ENCODE results near the gene COPG2. TPM values are rescaled to one million over a fixed set of nuclear protein-coding genes. Genes with fewer than 3 reads are reported as not detected.

The COPG2 gene
- total RNA-seq, 1 donor from 2014 or later: 20.6 TPM

- no peaks in the 10 kb centered on the region for H3K36me3 Mint-ChIP-seq (ENCODE audit: low read depth, unreplicated experiment)
- H3K9ac ChIP-seq (ENCODE audit: low read length): no peak overlapping the region
- FAIRE-seq: no peak
Measured at GRCh38 chr7:130673066-130673465, 4.5 kb upstream of the COPG2 start.

GRCh38 chr7:130672146-130672545, 3.6 kb upstream of the COPG2 start:
- Histone ChIP-seq H3K27ac (ENCODE audit: low read depth, low read length) (no peak overlapping the region), H3K4me2 (ENCODE audit: low read length) (no peak overlapping the region), H4K20me1 (ENCODE audit: insufficient read depth, low read length) (no peaks in the 10 kb centered on the region), H3K27me3 (ENCODE audit: insufficient read depth, low read length) (no peaks in the 10 kb centered on the region), H3K79me2 (ENCODE audit: insufficient read depth, low read length) (no peaks in the 10 kb centered on the region), H3K9me3 (ENCODE audit: insufficient read depth, low read depth, low read length) (no peaks in the 10 kb centered on the region), H3K9ac (ENCODE audit: low read length) (no peak overlapping the region), H2AFZ (ENCODE audit: low read depth, low read length) (no peak overlapping the region), H3K4me3 (ENCODE audit: insufficient read depth, low read depth, low read length) (no peak overlapping the region), H3K4me1 (ENCODE audit: insufficient read depth, low read length) (peaks cover 9% of the 10 kb centered on the region), H3K36me3 (ENCODE audit: insufficient read depth, low read length) (no peaks in the 10 kb centered on the region)
- Mint-ChIP-seq H3K27me3 (ENCODE audit: low read depth, unreplicated experiment) (peaks cover 3% of the 10 kb centered on the region), H3K27ac (ENCODE audit: unreplicated experiment) (no peak overlapping the region), H3K36me3 (ENCODE audit: low read depth, unreplicated experiment) (no peaks in the 10 kb centered on the region), H3K4me3 (ENCODE audit: unreplicated experiment) (no peak overlapping the region), H3K9me3 (ENCODE audit: unreplicated experiment) (no peaks in the 10 kb centered on the region), H3K4me1 (ENCODE audit: low read depth, unreplicated experiment) (no peaks in the 10 kb centered on the region)
- DNase-seq (ENCODE audit: low read depth) (no peak), FAIRE-seq (no peak)
- TF ChIP-seq CTCF (IDR thresholded peaks at IDR 0.05; ENCODE audit: insufficient read depth, low read depth, low read length) (no peak), EZH2 (IDR thresholded peaks at IDR 0.05; ENCODE audit: insufficient read depth, low read length) (no peak)

More at GRCh38 chr7:130673066-130673465, 4.5 kb upstream of the COPG2 start:
- no peak overlapping the region for H3K4me2 ChIP-seq (ENCODE audit: low read length)
- H4K20me1 ChIP-seq (ENCODE audit: insufficient read depth, low read length): no peaks in the 10 kb centered on the region
- no peaks in the 10 kb centered on the region for H3K36me3 ChIP-seq (ENCODE audit: insufficient read depth, low read length)
- no peaks in the 10 kb centered on the region for H3K27me3 ChIP-seq (ENCODE audit: insufficient read depth, low read length)
- H3K9me3 ChIP-seq (ENCODE audit: insufficient read depth, low read depth, low read length): no peaks in the 10 kb centered on the region
- TF ChIP-seq EZH2 (IDR thresholded peaks at IDR 0.05; ENCODE audit: insufficient read depth, low read length) (no peak), CTCF (IDR thresholded peaks at IDR 0.05; ENCODE audit: insufficient read depth, low read depth, low read length) (no peak)
- H3K4me3 Mint-ChIP-seq (ENCODE audit: unreplicated experiment): no peak overlapping the region
- H3K4me1 ChIP-seq (ENCODE audit: insufficient read depth, low read length): peaks cover 3% of the 10 kb centered on the region
- peaks cover 3% of the 10 kb centered on the region for H3K27me3 Mint-ChIP-seq (ENCODE audit: low read depth, unreplicated experiment)
- no peaks in the 10 kb centered on the region for H3K4me1 Mint-ChIP-seq (ENCODE audit: low read depth, unreplicated experiment)
- no peaks in the 10 kb centered on the region for H3K9me3 Mint-ChIP-seq (ENCODE audit: unreplicated experiment)
- no peak overlapping the region for H3K27ac ChIP-seq (ENCODE audit: low read depth, low read length)
- no peak overlapping the region for H2AFZ ChIP-seq (ENCODE audit: low read depth, low read length)
- no peak overlapping the region for H3K4me3 ChIP-seq (ENCODE audit: insufficient read depth, low read depth, low read length)
- no peaks in the 10 kb centered on the region for H3K79me2 ChIP-seq (ENCODE audit: insufficient read depth, low read length)
- no peak for DNase-seq (ENCODE audit: low read depth)
- no peak overlapping the region for H3K27ac Mint-ChIP-seq (ENCODE audit: unreplicated experiment)

- Histone ChIP-seq H3K4me2 (ENCODE audit: low read length) (peak overlapping the region; percentile 88), H3K4me1 (ENCODE audit: insufficient read depth, low read length) (peaks cover 9% of the 10 kb centered on the region), H4K20me1 (ENCODE audit: insufficient read depth, low read length) (no peaks in the 10 kb centered on the region), H2AFZ (ENCODE audit: low read depth, low read length) (peak overlapping the region; percentile 86), H3K27me3 (ENCODE audit: insufficient read depth, low read length) (no peaks in the 10 kb centered on the region), H3K9ac (ENCODE audit: low read length) (peak overlapping the region; percentile 82), H3K27ac (ENCODE audit: low read depth, low read length) (peak overlapping the region; percentile 43), H3K79me2 (ENCODE audit: insufficient read depth, low read length) (no peaks in the 10 kb centered on the region), H3K4me3 (ENCODE audit: insufficient read depth, low read depth, low read length) (peak overlapping the region; percentile 71), H3K36me3 (ENCODE audit: insufficient read depth, low read length) (no peaks in the 10 kb centered on the region), H3K9me3 (ENCODE audit: insufficient read depth, low read depth, low read length) (no peaks in the 10 kb centered on the region)
- Mint-ChIP-seq H3K27me3 (ENCODE audit: low read depth, unreplicated experiment) (peaks cover 3% of the 10 kb centered on the region), H3K27ac (ENCODE audit: unreplicated experiment) (peak overlapping the region; percentile 34), H3K4me1 (ENCODE audit: low read depth, unreplicated experiment) (no peaks in the 10 kb centered on the region), H3K9me3 (ENCODE audit: unreplicated experiment) (no peaks in the 10 kb centered on the region), H3K4me3 (ENCODE audit: unreplicated experiment) (peak overlapping the region; percentile 92), H3K36me3 (ENCODE audit: low read depth, unreplicated experiment) (no peaks in the 10 kb centered on the region)
- TF ChIP-seq EZH2 (IDR thresholded peaks at IDR 0.05; ENCODE audit: insufficient read depth, low read length): no peak
- DNase-seq (ENCODE audit: low read depth): no peak
- no peak for FAIRE-seq
Measured at GRCh38 chr7:130669085-130669700, 645 bp upstream of the COPG2 start.
